EH (cell line): ENCODE measurements around the gene BRPF1.
A peak's percentile ranks its signal among the peaks of the same experiment; 100 is the strongest.

ENCODE experiments used
- DNase-seq: peaks from one replicate; pipeline ENCODE4 v3.0.0-alpha.2; 2015; ENCODE audit warnings: low read depth

BRPF1 gene

DNA sequence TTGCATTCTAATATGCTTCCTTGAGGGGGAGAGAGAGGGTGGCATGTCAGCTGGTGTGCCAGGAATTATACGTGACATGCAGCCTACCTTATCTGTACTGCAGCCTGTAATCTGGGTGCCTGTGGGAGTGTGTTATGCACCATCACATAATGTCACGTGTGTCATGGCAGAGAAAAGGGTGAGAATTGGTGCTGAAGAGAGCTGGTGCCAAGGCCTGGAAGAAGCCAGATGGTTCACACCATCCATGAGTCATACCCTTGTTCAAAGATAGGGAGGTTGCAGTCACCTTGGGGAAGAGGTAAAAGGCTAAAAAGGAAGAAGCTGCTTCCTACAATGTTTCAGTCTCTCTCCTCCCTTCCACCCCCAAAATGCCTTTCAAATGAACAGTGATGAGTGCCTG is 5.3 kb downstream of the BRPF1 start:
- no peak for DNase-seq

DNA sequence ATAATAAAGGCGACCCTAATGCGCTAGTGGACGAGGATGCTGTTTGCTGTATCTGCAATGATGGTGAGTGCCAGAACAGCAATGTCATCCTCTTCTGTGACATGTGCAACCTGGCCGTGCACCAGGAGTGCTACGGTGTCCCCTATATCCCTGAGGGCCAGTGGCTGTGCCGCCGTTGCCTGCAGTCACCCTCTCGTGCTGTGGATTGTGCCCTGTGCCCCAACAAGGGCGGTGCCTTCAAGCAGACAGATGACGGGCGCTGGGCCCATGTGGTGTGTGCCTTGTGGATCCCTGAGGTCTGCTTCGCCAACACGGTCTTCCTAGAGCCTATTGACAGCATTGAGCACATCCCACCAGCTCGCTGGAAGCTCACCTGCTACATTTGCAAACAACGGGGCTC is 7.6 kb downstream of the BRPF1 start:
- DNase-seq = no peak

DNA sequence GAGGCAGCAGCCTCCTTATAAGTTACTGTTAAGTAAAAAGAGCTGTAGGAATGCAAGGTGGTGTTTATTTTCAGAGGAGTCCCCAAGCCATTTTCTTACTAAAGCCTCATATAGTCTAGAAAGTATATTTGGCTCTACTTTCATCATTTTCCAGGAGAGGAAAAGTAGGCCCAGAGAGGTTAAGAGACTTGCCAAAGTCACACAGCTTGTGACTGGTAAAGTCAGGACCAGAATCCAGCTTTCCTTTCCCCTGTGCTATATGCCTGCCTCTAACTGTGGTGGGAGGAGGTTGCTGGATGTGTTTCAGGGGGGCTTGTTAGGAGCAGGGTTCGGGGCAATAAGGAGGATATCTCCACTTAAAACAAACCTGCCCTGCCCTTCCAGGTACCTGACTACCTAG is 11.0 kb downstream of the BRPF1 start:
- DNase-seq = no peak

DNA sequence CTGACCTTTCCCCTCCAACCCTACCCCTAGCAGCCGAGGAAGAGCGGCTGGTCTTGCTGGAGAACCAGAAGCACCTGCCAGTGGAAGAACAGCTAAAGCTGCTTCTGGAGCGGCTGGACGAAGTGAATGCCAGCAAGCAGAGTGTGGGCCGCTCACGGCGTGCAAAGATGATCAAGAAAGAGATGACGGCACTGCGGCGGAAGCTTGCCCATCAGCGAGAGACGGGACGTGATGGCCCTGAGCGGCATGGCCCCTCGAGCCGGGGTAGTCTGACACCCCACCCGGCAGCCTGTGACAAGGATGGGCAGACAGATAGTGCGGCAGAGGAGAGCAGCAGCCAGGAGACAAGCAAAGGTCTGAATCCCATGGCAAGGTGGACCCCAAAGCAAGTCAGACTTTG is 12.0 kb downstream of the BRPF1 start:
- DNase-seq = no peak

DNA sequence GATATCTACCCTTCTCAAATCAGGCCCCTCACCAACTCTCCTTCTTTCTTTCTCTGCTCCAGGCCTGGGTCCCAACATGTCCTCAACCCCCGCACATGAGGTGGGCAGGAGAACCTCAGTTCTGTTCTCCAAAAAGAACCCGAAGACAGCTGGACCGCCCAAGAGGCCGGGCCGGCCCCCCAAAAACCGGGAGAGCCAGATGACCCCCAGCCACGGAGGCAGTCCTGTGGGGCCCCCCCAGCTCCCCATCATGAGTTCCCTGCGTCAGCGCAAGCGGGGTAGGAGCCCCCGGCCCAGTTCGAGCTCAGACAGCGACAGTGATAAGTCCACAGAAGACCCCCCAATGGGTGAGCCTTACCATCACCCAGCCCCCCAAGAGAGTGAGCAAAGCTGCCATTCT is 12.6 kb downstream of the BRPF1 start:
- DNase-seq = no peak

DNA sequence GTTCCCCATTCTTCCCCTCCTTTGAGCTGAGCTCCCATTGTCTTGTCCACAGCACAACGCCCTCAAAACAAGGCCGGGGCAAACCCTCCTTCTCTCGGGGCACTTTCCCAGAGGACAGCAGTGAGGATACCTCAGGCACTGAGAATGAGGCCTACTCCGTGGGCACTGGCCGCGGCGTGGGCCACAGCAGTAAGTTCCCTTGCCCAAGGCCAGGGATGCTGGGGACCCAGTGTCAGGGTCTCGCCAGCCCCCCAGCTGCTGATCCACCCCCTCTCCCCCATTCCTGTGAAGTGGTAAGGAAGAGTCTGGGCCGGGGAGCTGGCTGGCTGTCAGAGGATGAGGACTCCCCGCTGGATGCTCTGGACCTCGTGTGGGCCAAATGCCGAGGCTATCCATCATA is 14.0 kb downstream of the BRPF1 start:
- DNase-seq = no peak

DNA sequence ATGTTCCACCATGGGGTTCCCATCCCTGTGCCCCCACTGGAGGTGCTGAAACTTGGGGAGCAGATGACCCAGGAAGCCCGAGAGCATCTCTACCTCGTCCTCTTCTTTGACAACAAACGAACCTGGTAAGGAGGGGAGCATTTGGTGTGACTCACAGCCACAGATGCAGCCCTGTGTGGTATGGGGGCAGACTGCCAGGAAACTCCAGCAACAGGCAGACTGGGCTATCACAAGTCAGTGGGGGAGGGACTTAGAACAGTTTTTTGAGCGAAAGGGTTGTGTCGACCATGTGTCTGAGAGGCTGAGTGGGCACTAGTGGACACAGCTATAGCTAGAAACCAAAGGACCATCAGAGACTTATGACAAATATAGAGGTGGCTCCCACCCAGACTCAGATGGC is 14.8 kb downstream of the BRPF1 start:
- DNase-seq = peak; percentile 84

DNA sequence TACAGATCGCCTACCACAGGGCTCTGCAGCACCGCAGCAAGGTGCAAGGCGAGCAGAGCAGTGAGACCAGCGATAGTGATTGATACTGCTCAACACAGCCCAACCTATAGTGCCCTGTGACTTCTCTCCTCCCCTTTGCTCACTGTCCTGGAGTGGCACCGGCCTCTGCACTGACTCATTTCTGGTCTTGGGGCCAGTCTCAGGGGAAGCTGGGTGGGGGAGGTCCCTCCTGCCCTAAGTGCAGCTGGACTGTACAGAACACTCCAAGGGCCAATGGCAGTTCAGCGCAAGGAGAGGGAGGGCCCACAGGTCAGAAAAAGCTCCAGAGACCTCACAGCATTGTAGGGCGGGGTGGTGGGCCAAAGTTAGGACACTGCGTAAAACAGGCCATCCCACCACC is 15.7 kb downstream of the BRPF1 start:
- peak; percentile 52 for DNase-seq

DNA sequence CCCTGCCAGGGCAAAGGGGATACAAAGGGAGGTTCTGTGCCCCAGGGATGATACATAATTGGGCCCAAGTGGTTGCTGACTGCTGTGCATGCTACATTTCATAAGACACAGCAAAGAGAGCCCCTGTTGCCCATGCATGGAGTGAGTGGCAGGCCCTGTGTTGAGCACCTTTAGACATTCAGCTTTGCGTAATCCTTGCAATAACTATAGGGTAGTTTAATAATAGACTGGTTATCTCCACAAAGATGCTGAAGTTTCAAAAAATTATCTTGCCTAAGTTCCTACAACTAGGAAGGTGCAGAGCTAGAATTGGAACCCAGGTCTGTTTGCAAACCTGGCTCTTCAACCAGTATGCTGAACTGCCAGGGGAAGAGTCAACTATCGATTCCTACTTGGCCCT is 16.5 kb downstream of the BRPF1 start:
- DNase-seq = no peak

DNA sequence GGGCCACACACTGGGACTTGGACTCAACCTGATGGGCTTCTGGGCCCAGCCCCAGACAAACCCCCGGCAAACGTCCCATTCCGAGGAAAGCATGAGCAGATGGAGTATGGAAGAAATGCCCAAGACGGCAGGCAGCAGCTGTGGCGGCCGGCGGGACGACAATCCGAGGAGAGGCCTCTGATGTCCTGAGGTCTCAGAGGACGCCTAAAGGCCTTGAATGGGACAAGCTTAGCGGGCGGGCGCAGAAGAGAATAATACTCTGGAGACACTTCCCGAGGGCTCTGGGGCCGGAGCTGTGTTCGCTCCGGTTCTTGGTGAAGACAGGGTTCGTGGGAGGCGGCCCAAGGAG is 17.7 kb downstream of the BRPF1 start:
- DNase-seq = no peak

DNA sequence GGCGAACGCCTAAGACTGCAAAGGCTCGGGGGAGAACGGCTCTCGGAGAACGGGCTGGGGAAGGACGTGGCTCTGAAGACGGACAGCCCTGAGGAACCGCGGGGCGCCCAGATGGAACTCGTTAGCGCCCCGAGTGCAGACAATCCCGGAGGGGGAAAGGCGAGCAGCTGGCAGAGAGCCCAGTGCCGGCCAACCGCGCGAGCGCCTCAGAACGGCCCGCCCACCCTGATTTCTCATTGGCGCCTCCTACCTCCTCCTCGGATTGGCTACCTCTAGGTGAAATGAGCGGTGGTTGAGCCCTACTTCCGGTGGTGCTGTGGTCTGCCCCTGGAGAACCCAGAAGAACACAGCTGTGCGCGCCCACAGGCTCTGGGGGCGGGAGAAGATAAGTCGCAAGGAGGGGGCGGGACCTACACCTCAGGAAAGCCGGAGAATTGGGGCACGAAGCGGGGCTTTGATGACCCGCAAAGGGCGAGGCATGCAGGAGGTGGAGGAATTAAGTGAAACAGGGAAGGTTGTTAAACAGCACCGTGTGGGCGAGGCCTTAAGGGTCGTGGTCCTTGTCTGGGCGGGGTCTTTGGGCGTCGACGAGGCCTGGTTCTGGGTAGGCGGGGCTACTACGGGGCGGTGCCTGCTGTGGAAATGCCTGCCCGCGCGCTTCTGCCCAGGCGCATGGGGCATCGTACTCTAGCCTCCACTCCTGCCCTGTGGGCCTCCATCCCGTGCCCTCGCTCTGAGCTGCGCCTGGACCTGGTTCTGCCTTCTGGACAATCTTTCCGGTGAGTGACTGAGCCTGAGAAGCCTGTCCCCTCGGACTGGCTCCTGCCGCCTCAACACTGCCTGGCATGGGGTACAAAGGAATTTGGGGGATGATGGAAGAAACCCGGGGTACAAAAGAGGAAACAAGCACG is 18.4 kb downstream of the BRPF1 start, which contains the start of gene OGG1:
Gene OGG1 (plus strand): TSS at position 308 of the 911 bp plus-strand sequence. CDS start 335 bp downstream, at position 643.
- DNase-seq = peak; percentile 100

DNA sequence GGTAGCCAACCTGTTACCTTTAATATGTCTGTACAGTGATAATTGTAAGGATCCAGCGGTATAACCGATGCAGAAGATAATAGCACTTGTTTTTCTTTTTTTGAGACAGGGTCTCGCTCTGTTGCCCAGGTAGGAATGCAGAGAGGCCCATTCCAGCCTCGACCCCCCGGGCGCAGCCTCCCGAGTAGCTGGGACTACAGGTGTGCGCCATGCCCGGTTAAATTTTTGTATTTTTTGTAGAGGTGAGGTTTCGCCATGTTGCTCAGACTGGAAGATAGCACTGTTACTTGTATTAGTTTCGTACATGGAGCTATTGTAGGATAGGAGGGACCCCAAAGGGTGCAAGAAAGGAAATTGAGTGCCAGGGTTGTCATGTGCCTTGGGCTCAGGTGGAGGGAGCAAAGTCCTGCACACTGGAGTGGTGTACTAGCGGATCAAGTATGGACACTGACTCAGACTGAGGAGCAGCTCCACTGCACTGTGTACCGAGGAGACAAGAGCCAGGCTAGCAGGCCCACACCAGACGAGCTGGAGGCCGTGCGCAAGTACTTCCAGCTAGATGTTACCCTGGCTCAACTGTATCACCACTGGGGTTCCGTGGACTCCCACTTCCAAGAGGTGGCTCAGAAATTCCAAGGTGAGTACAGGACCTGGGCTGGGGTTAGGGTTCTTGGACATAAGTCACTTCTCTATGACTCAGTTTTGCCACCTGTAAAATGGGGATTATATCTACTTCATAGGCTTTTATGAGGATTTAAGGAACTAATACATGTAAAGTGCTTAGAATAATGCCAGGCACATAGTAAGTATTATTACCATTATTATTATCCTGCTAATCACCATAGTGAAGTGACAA is 19.2 kb downstream of the BRPF1 start:
- peak; percentile 42 for DNase-seq

DNA sequence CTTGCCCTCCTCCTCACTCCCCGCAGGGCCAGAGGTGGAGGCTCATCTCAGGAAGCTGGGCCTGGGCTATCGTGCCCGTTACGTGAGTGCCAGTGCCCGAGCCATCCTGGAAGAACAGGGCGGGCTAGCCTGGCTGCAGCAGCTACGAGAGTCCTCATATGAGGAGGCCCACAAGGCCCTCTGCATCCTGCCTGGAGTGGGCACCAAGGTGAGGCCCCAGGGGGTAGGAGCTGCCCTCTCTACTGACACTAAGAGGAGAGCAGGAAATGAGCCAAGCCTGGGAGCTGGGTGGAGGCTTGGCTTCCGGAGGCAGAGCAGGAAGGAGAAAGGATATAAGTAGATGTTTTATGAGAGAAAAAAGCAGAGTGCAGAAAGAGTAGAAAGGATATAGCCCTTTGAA is 23.1 kb downstream of the BRPF1 start:
- DNase-seq = peak; percentile 44

DNA sequence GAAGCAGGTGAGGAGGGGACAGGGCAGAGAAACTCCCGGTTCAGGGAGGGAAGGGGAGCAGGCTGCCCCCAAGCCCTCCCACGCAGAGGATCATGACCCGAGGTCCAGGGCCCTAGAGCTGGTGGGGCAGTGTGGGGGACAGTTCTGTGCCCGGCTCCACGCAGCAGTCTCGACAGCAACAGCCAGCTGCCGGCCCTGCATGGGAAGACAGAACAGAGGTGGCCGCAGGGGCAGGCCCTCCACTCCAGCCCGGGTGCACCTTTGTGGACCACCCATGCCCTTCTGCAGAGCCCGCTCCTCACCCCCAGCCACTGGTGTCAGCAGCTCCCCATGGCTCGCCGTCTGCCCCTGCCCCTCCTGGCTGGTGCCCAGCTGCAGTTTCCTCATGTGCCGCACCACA is 25.9 kb downstream of the BRPF1 start:
- no peak for DNase-seq

DNA sequence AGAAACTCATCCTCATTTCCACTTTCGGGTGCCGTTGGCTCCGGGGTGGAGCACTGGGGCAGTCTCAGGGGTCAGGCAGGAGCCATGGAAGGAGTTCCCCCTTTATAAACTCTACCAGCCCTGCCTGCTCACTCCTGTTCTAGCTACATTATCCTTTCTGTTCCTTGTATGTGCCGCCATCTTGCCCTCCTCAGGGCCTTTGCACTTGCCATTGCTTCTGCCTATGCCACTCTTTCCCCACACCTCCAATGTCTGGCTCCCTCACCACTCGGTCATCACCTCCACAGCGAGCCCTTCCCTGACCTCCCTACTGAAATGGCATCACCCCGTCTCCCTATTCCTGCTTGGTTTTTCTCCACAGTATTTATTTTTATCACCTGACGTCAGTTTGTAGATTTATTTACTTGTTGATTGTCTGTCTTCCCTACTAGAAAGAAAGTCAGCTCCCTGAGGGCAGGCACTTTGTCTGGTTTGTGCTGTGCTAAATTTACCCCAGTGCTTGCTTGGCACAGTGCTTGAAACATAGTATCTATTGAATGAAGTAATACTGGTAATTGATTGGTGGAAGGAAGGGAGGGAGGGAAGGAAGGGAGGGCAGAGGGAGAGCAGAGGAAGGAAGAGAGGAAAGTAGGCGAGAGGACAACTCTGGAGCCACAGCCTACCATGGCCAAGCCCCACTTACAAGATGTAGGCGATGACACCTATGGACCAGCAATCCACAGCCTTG is 29.4 kb downstream of the BRPF1 start:
- no peak for DNase-seq

DNA sequence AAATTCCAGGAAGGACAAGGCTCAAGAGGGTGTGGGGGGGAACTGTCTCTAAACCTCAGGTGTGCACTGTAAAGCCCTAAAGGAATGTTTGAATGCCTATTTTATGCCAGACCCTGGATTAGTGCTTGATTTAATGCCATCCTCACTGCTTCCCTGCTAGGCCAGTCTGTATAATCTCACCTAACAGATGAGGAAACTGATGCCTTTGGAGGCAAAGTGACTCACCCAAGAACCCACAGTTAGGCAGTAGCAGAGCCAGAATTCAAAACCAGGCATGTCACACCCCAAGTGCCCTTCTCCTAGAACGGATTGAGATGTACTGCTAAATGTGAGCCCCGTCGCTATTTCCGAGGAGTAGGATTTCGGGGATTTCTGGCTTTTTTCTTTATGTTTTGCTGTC is 30.4 kb downstream of the BRPF1 start:
- DNase-seq = no peak

DNA sequence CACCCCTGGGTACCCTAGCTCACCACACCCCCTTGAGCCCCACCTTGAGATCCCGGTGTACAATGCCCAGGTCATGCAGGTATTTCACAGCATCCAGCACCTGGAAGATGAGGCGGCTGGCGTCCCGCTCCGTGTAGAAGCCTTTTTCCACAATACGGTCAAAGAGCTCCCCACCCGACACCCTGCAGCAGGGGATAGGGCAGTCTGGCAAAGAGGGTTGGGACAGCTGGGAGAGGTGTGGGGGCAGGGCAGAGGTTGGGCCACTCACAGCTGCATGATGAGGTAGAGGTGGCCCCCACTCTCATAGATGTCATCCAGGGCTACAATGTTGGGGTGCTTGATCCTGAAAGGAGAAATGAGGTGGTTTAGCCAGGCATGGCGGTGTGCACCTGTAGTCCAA is 31.3 kb downstream of the BRPF1 start:
- DNase-seq = no peak

DNA sequence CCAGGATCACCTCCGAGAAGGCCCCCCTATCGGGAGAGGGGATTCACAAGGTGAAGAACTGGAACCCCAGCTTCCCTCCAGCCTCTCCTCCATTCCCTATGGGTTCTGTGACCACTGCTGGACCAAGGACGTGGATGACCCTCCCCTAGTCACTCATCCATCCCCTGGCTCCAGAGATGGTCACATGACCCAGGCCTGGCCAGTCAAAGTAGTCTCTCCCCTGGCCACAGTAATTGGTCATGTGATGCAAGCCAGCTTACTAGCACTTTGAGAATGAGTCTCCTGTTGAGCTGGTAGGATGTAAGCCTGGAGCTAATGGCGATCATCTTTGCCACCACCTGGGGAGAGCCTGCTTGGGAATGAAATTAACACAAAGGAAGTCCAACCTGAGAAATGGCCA is 34.3 kb downstream of the BRPF1 start:
- no peak for DNase-seq

DNA sequence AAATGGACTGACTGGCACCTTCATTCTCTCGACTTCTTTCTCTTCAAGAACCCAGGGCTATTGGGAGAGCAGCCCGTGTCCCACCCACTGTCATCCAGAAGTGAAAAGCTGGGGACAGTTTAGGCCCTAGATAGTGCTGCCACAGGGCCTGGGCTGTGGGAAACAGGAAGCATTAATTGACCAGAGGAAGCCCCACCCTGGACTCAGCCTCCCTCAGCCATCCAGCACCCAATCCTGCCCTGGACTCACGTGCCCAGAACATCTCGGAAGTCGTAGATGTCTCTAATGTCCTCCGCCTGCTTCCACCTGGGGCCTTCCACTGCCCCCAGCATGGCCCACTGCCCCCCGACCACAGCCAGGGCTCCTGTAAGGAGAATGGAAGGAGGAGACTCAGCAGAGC is 35.9 kb downstream of the BRPF1 start:
- DNase-seq = no peak

DNA sequence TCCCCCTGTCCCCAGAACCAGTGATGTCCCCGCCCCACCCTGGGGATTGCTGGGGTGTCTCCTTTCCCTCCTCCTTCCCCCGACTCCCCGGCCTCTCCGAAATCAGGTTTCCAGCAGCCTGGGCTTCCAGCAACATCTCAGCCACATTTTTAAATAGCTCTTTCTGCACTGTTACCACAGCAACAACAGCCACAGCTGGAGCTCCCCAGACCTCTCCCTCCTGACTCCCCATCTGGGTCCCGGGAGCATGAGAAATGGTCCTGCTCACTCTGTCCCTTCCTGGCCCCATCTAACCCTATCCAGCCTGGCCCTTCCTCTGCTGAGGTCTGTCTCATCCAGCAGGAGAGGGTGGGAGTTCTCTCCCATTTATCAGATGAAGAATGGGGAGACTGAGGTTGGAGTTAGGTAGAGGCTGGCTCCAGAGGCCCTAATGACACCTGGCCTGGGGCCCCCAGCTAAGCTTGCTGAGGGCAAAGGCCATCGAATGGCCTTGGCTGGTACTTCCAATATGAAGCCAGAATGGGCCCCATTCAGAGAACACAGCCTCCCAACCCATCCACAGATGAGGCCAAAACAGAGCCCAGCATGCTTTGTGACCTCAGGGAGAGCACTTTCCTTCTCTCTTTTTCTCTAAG is 36.7 kb downstream of the BRPF1 start:
- no peak for DNase-seq

DNA sequence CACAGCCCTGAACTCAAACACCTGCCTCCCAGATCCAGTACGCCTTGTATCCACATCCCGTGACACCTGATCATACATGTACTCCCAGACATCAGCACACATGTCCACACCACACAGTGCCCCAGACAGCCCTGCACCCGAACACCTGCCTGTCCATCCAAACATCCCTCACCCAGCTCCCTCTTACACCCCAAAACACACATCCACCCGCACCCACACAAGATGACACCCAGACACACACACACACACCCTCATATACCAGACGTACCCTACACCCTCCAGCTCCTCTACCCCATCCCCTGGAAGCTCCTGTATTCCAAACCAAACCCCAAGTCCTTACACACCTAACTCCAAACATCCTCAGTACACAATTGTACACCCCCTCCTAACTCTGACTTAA is 37.5 kb downstream of the BRPF1 start:
- no peak for DNase-seq
